Measurements from ENCODE around the gene ACAD9.
A peak's percentile ranks its signal among the peaks of the same experiment; 100 is the strongest.
"Not testable (repeated sequence)": the region's sequence is repeated elsewhere in the genome, so short reads cannot be mapped to it uniquely, and the experiment has no call there.

ACAD9 gene

GRCh38 chr3:128879125-128879969 lies at the start of gene ACAD9:
Gene ACAD9, plus strand, starts transcription at chr3:128879620. Its CDS starts 72 bp downstream, at chr3:128879692.
- peak; percentile 93 to 96 (median 96) for DNase-seq

GRCh38 chr3:128829925-128830625 lies 49.3 kb upstream of the ACAD9 start:
- DNase-seq = not testable (repeated sequence)

GRCh38 chr3:128830762-128831161 lies 48.7 kb upstream of the ACAD9 start:
- DNase-seq = not testable (repeated sequence)

- not testable (repeated sequence) for DNase-seq
Observed at GRCh38 chr3:128832979-128833378, 46.4 kb upstream of the ACAD9 start.

GRCh38 chr3:128835096-128835495 lies 44.3 kb upstream of the ACAD9 start:
- no peak for DNase-seq

- DNase-seq = no peak
Observed at GRCh38 chr3:128841926-128842920, 37.2 kb upstream of the ACAD9 start.

GRCh38 chr3:128844502-128844901 lies 34.9 kb upstream of the ACAD9 start:
- DNase-seq = no peak

- no peak for DNase-seq
Observed at GRCh38 chr3:128845119-128845777, 34.2 kb upstream of the ACAD9 start.

- peak; percentile 63 to 83 (median 74) for DNase-seq
Observed at GRCh38 chr3:128845778-128846485, 33.5 kb upstream of the ACAD9 start.

GRCh38 chr3:128846486-128846891 lies 32.9 kb upstream of the ACAD9 start:
- no peak for DNase-seq

- DNase-seq = no peak
Observed at GRCh38 chr3:128847666-128848370, 31.6 kb upstream of the ACAD9 start.

- no peak for DNase-seq
Observed at GRCh38 chr3:128848936-128849335, 30.5 kb upstream of the ACAD9 start.

- no peak for DNase-seq
Observed at GRCh38 chr3:128849911-128850455, 29.4 kb upstream of the ACAD9 start.

- no peak for DNase-seq
Observed at GRCh38 chr3:128850544-128850943, 28.9 kb upstream of the ACAD9 start.

GRCh38 chr3:128851601-128852000 lies 27.8 kb upstream of the ACAD9 start:
- DNase-seq = no peak

- no peak for DNase-seq
Observed at GRCh38 chr3:128853826-128854225, 25.6 kb upstream of the ACAD9 start.

- DNase-seq = no peak
Observed at GRCh38 chr3:128854475-128854874, 24.9 kb upstream of the ACAD9 start.

GRCh38 chr3:128855569-128855968 lies 23.9 kb upstream of the ACAD9 start:
- no peak for DNase-seq

GRCh38 chr3:128858167-128858566 lies 21.3 kb upstream of the ACAD9 start:
- DNase-seq = no peak

- DNase-seq = no peak
Observed at GRCh38 chr3:128859630-128860029, 19.8 kb upstream of the ACAD9 start.

- DNase-seq = no peak
Observed at GRCh38 chr3:128861491-128861890, 17.9 kb upstream of the ACAD9 start.

All from stimulated activated naive CD4-positive, alpha-beta T cell (primary cell).